ENCODE data around the gene DPH7. TPM values are rescaled to one million over a fixed set of nuclear protein-coding genes. Genes with fewer than 3 reads are reported as not detected.

The DPH7 gene
- total RNA-seq, 4 donors from 2014 or later = 17.0 to 44.1 (median 22.6) TPM

DNA sequence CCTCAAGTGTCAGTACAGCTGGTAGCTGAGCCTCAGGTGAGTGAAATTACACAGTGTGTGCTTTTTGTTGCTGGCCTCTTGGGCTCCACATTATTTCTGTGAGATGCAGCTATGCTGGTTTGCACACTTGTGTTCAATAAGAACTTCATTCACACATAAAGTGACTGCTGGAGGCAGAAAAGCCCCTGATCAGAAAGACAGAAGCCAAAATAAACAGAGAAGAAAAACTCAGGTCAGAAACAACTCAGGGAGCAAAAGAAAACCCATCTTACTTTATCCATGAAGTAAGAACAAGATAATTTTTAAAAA lies 43.7 kb downstream of the DPH7 start:
- TF ChIP-seq, protein P1, sequence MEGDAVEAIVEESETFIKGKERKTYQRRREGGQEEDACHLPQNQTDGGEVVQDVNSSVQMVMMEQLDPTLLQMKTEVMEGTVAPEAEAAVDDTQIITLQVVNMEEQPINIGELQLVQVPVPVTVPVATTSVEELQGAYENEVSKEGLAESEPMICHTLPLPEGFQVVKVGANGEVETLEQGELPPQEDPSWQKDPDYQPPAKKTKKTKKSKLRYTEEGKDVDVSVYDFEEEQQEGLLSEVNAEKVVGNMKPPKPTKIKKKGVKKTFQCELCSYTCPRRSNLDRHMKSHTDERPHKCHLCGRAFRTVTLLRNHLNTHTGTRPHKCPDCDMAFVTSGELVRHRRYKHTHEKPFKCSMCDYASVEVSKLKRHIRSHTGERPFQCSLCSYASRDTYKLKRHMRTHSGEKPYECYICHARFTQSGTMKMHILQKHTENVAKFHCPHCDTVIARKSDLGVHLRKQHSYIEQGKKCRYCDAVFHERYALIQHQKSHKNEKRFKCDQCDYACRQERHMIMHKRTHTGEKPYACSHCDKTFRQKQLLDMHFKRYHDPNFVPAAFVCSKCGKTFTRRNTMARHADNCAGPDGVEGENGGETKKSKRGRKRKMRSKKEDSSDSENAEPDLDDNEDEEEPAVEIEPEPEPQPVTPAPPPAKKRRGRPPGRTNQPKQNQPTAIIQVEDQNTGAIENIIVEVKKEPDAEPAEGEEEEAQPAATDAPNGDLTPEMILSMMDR (IDR thresholded peaks at IDR 0.05; ENCODE audit: low read depth) = no peak

DNA sequence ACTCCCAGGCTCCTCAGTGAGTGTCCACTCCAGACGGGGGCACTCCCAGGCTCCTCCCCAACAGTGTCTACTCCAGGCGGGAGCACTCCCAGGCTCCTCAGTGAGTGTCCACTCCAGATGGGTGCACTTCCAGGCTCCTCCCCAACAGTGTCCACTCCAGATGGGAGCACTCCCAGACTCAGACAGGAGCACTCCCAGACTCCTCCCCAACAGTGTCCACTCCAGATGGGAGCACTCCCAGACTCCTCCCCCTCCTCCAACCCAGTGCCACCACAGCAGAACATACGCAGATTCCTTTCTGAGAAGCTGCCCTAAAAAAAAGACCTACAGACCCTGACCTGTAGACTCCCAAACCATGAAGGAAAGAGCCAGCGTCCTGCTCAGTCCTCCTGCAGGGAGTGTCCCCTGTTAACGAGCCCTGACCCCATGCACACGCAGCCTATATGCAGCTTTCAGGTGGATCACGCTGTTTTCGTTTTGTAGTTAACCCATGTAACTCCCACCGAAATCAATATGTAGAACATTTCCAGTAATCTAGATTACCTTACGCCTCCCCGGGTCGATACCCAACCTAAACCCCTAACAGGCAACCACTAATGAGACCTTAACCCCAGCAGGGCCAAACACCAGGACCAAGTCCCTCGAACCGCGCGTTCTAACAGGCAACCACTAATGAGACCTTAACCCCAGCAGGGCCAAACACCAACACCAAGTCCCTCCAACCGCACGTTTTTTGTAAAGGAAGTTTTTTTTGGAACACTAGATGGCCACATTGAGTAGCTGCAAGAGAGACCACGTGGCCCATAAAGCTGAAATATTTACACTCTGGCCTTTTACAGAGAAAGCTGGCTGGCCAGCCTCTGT lies 44.2 kb downstream of the DPH7 start:
- TF ChIP-seq, protein P1 (IDR thresholded peaks at IDR 0.05; ENCODE audit: low read depth) = no peak

DNA sequence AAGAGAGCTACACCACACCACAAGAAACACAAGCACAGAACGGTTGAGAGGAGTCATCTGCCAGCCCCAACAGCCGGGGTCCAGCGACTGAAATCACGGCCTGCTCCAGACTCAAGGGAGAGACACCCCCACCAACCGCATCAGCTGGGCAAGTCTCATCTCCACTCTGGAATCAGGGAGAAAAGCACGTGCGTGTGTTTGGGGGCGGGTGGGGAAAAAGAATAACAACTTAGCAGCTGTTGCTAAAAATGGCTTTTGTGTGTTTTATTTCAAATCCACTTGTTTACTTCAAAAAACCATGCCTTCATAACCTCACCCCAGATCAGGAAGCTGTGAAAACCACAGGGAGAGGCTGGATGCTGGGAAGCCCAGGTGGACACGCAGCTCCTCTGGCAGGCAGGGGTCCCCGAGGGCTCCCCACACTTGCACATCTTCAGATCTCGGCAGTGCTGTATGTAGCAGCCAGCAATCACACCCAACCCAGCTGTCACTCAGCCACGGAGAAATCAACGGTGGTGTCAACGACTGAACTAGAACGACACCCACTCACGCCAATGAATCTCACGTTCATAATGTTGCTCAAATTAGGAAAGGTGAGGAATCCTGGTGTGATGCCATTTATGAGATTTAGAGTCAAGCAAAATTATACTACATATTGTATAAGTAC lies 47.5 kb downstream of the DPH7 start:
- TF ChIP-seq, protein P1 (IDR thresholded peaks at IDR 0.05; ENCODE audit: low read depth) = no peak

DNA sequence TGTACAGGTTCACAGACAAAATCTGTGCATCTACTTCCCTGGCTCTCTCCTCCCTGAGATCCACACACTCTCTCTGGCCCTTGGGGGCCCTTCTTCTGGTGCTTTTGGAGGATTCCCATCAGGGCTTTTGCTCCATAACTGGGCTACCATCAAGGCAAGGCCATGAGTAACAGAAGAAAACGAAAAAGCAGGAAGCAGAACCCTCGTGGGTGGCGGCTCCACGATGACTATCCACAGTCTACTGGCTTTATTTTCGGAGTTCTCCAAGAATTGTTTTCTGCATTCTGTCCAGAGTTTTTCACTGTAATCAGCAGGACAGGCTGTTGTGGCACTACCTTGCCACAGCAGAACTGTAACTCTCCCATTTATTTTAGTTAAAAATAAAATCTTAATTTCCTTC lies 48.4 kb downstream of the DPH7 start:
- TF ChIP-seq, protein P1 (IDR thresholded peaks at IDR 0.05; ENCODE audit: low read depth) = no peak

DNA sequence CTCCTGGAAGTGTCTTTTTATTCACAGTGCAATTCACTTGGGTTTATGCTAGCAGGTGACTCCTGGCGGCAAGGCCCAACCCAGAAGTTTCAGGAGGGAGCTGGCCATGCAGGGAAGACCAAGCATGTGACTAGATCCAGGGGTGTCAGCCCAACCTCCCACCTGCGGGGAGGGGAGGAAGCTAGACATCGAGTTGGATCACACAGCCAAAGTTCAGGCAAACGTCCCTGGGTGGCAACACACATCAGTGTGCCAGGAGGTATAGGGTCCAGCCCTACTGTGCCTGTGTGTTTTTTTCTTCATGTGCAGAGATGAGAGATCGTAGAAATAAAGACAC lies 53.8 kb downstream of the DPH7 start:
- TF ChIP-seq, protein P1 (IDR thresholded peaks at IDR 0.05; ENCODE audit: low read depth) = no peak

DNA sequence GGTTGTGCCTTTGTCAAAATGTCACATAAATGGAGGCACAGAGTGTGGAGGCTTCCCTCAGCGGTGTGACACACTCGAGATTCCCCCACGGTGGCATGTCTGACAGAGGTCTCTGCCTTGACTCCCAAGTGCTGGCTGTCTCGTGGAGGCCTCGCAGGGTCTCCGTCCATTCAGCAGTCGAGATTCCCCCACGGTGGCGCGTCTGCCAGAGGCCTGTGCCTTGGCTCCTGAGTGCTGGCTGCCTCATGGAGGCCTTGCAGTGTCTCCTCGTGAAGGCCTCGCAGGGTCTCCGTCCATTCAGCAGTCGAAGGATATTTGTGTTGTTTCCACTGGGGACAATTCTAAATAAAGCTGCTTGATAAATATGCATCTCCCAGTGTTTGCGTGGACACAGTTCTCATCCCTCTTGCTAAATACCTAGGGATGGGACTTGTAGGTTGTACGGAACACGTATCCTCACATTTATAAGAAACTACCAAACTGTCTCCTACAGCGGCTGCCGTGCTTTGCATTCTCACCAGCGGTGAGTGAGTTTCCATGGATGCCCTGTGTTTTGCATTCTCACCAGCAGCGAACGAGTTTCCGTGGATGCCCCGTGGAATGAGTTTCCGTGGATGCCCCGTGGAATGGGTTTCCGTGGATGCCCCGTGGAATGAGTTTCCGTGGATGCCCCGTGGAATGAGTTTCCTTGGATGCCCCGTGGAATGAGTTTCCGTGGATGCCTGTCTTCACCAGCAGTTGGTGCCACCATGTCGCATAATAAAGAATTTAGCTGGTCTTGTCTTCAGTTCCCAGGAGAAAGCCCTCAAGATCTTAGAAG lies 54.4 kb downstream of the DPH7 start:
- TF ChIP-seq, protein P1 (IDR thresholded peaks at IDR 0.05; ENCODE audit: low read depth) = no peak

Measured in subcutaneous adipose tissue (tissue), 4 donors.